ENCODE results near the gene CTH.

DNA sequence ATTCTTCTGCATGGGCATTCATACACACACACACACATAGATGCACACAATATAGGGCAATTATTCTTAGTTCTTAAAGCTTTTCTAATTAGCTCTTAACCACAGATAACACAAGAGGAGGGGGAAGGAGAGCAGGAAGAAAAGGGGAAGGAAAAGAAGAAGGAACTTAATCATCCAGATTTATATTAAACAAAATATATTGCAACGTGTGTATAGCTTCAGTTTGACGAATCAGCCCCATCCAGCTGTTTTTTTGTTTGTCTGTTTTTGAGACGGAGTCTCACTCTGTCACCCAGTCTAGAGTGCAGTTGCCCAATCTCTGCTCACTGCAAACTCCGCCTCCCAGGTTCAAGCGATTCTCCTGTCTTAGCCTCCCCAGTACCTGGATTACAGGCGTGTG is 34.9 kb upstream of the CTH start:
- no peak for TF ChIP-seq HNF4A (conservative IDR thresholded peaks at IDR 0.05)
- TF ChIP-seq TAF1 (conservative IDR thresholded peaks at IDR 0.05): no peak
- TF ChIP-seq, protein P1, sequence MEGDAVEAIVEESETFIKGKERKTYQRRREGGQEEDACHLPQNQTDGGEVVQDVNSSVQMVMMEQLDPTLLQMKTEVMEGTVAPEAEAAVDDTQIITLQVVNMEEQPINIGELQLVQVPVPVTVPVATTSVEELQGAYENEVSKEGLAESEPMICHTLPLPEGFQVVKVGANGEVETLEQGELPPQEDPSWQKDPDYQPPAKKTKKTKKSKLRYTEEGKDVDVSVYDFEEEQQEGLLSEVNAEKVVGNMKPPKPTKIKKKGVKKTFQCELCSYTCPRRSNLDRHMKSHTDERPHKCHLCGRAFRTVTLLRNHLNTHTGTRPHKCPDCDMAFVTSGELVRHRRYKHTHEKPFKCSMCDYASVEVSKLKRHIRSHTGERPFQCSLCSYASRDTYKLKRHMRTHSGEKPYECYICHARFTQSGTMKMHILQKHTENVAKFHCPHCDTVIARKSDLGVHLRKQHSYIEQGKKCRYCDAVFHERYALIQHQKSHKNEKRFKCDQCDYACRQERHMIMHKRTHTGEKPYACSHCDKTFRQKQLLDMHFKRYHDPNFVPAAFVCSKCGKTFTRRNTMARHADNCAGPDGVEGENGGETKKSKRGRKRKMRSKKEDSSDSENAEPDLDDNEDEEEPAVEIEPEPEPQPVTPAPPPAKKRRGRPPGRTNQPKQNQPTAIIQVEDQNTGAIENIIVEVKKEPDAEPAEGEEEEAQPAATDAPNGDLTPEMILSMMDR (IDR thresholded peaks at IDR 0.05; ENCODE audit: low read depth, low read length, missing input control): no peak
- no peak for TF ChIP-seq RXRA (IDR thresholded peaks at IDR 0.05)
- TF ChIP-seq YY1 (IDR thresholded peaks at IDR 0.05): no peak
- TF ChIP-seq, protein P2, sequence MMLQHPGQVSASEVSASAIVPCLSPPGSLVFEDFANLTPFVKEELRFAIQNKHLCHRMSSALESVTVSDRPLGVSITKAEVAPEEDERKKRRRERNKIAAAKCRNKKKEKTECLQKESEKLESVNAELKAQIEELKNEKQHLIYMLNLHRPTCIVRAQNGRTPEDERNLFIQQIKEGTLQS (IDR thresholded peaks at IDR 0.05): no peak

Measured in liver (tissue), 3 donors.